H9 (cell line): ENCODE results near the gene CUBN. TPM values are rescaled to one million over a fixed set of nuclear protein-coding genes. Genes with fewer than 3 reads are reported as not detected.

Source experiments
- DNase-seq: peaks from one replicate; pipeline ENCODE4 v3.0.0-alpha.2; 2017
- H2AFZ ChIP-seq: one replicate; pipeline ENCODE4 v1.6.1; 2013; ENCODE audit warnings: mild to moderate bottlenecking, low read length, control low read depth, moderate library complexity
- H2AK5ac ChIP-seq: 2 replicates; pipeline ENCODE4 v1.6.1; 2013; ENCODE audit warnings: low read length, control low read depth, mixed read lengths; ENCODE audit not compliant: insufficient read length
- H2BK120ac ChIP-seq: one replicate; pipeline ENCODE4 v1.6.1; 2013; ENCODE audit warnings: low read depth, mild to moderate bottlenecking, low read length, control low read depth, inconsistent platforms; ENCODE audit not compliant: poor library complexity, severe bottlenecking
- H2BK12ac ChIP-seq: 2 replicates; pipeline ENCODE4 v1.6.1; 2013; ENCODE audit warnings: low read length, control low read depth, mixed read lengths, low read depth; ENCODE audit not compliant: insufficient read length
- H2BK15ac ChIP-seq: 2 replicates; pipeline ENCODE4 v1.6.1; 2013; ENCODE audit warnings: low read depth, low read length, control low read depth
- H2BK20ac ChIP-seq: one replicate; pipeline ENCODE4 v1.6.1; 2013; ENCODE audit warnings: low read depth, mild to moderate bottlenecking, low read length, control low read depth, inconsistent platforms; ENCODE audit not compliant: poor library complexity, severe bottlenecking
- H2BK5ac ChIP-seq: 2 replicates; pipeline ENCODE4 v1.6.1; 2013; ENCODE audit warnings: low read length, control low read depth, mixed read lengths; ENCODE audit not compliant: insufficient read length
- H3K14ac ChIP-seq: 2 replicates; pipeline ENCODE4 v1.6.1; 2013; ENCODE audit warnings: low read length, control low read depth; ENCODE audit not compliant: insufficient read depth
- H3K18ac ChIP-seq: 2 replicates; pipeline ENCODE4 v1.6.1; 2013; ENCODE audit warnings: low read depth, mild to moderate bottlenecking, mixed read lengths, low read length, control low read depth; ENCODE audit not compliant: insufficient read length
- H3K23ac ChIP-seq: 2 replicates; pipeline ENCODE4 v1.6.1; 2013; ENCODE audit warnings: low read length, control low read depth, mixed read lengths, low read depth; ENCODE audit not compliant: insufficient read length
- H3K23me2 ChIP-seq: 2 replicates; pipeline ENCODE4 v1.6.1; 2013; ENCODE audit warnings: low read depth, mild to moderate bottlenecking, mixed read lengths, low read length, control low read depth; ENCODE audit not compliant: insufficient read length, poor library complexity, severe bottlenecking
- H3K27ac ChIP-seq: 2 replicates; pipeline ENCODE4 v1.5.1; 2013; ENCODE audit warnings: low read length, control low read depth, mixed read lengths, low read depth; ENCODE audit not compliant: insufficient read length
- H3K27me3 ChIP-seq: 2 replicates; pipeline ENCODE4 v1.6.1; 2013; ENCODE audit warnings: low read length, control low read depth, inconsistent platforms; ENCODE audit not compliant: insufficient read depth
- H3K4ac ChIP-seq: 2 replicates; pipeline ENCODE4 v1.6.1; 2013; ENCODE audit warnings: low read depth, mild to moderate bottlenecking, control low read depth, inconsistent platforms, low read length, moderate library complexity
- H3K4me1 ChIP-seq: 2 replicates; pipeline ENCODE4 v1.6.1; 2013; ENCODE audit warnings: low read length, control low read depth, inconsistent platforms; ENCODE audit not compliant: insufficient read depth
- H3K4me2 ChIP-seq: 2 replicates; pipeline ENCODE4 v1.6.1; 2013; ENCODE audit warnings: low read length, control low read depth, mixed read lengths; ENCODE audit not compliant: insufficient read length, insufficient read depth
- H3K56ac ChIP-seq: 2 replicates; pipeline ENCODE4 v1.6.1; 2013; ENCODE audit warnings: low read depth, mild to moderate bottlenecking, mixed read lengths, low read length, control low read depth; ENCODE audit not compliant: insufficient read length
- H3K79me1 ChIP-seq: 2 replicates; pipeline ENCODE4 v1.6.1; 2013; ENCODE audit warnings: low read depth, mild to moderate bottlenecking, moderate library complexity, low read length, control low read depth, inconsistent platforms; ENCODE audit not compliant: insufficient read depth, poor library complexity, severe bottlenecking
- H3K79me2 ChIP-seq: 2 replicates; pipeline ENCODE4 v1.6.1; 2013; ENCODE audit warnings: low read length, control low read depth, inconsistent platforms; ENCODE audit not compliant: insufficient read depth
- H3K9ac ChIP-seq: 2 replicates; pipeline ENCODE4 v1.6.1; 2013; ENCODE audit warnings: low read length, control low read depth, mixed read lengths; ENCODE audit not compliant: insufficient read length; ENCODE audit errors: extremely low read depth
- H3K9me3 ChIP-seq: one replicate; pipeline ENCODE4 v1.6.1; 2013; ENCODE audit warnings: low read depth, low read length, inconsistent platforms; ENCODE audit not compliant: control insufficient read depth
- H3T11ph ChIP-seq: one replicate; pipeline ENCODE4 v1.6.1; 2013; ENCODE audit warnings: mild to moderate bottlenecking, low read length, control low read depth, inconsistent platforms
- H4K20me1 ChIP-seq: one replicate; pipeline ENCODE4 v1.6.1; 2013; ENCODE audit not compliant: control insufficient read depth, insufficient read length, insufficient read depth
- H4K5ac ChIP-seq: 2 replicates; pipeline ENCODE4 v1.6.1; 2013; ENCODE audit warnings: low read depth, mild to moderate bottlenecking, mixed read lengths, low read length, control low read depth; ENCODE audit not compliant: insufficient read length
- H4K8ac ChIP-seq: replicated peaks from 2 replicates; pipeline ENCODE4 v1.6.1; 2013; ENCODE audit warnings: low read length, control low read depth, mixed read lengths, low read depth; ENCODE audit not compliant: insufficient read length
- H4K91ac ChIP-seq: 2 replicates; pipeline ENCODE4 v1.6.1; 2013; ENCODE audit warnings: low read depth, mild to moderate bottlenecking, moderate library complexity, mixed read lengths, low read length, control low read depth; ENCODE audit not compliant: insufficient read length
- H3K27ac Mint-ChIP-seq, 3 experiments: 2 replicates in 2 of 3; 3 replicates in 1 of 3; pipeline ENCODE4 v1.8.0; 2020 to 2021; ENCODE audit warnings: mixed read lengths in 3 of 3, mild to moderate bottlenecking in 1 of 3, moderate library complexity in 1 of 3
- H3K27me3 Mint-ChIP-seq: 2 replicates; pipeline ENCODE4 v1.8.0; 2021; ENCODE audit warnings: low read depth, mild to moderate bottlenecking, moderate library complexity, mixed read lengths
- H3K36me3 Mint-ChIP-seq, 3 experiments: 2 replicates in 2 of 3; 3 replicates in 1 of 3; pipeline ENCODE4 v1.8.0; 2020 to 2021; ENCODE audit warnings: low read depth in 3 of 3, mixed read lengths in 3 of 3; ENCODE audit not compliant: insufficient read depth in 1 of 3
- H3K4me1 Mint-ChIP-seq, 2 experiments: 2 replicates each; pipeline ENCODE4 v1.8.0; 2020; ENCODE audit warnings: mixed read lengths in 2 of 2
- H3K4me3 Mint-ChIP-seq, 2 experiments: 2 replicates in 1 of 2; 3 replicates in 1 of 2; pipeline ENCODE4 v1.8.0; 2020 to 2021; ENCODE audit warnings: mild to moderate bottlenecking in 2 of 2, mixed read lengths in 2 of 2, moderate library complexity in 1 of 2
- H3K9me3 Mint-ChIP-seq, 2 experiments: 2 replicates in 1 of 2; 3 replicates in 1 of 2; pipeline ENCODE4 v1.8.0; 2020; ENCODE audit warnings: mild to moderate bottlenecking in 2 of 2, mixed read lengths in 2 of 2, moderate library complexity in 1 of 2
- WGBS: extraction: QIAGEN DNeasy Blood & Tissue Kit; methylation state at CpG from one replicate; pipeline ENCODE4 v1.1.7; 2013; ENCODE audit warnings: missing lambda C conversion rate, low lambda C conversion rate, mixed read lengths; ENCODE audit not compliant: insufficient read length; ENCODE audit errors: extremely low coverage; 5-methylcytosine and 5-hydroxymethylcytosine counted together
- total RNA-seq: library from RNA; stranded (reverse); gene quantifications from 2 replicates; pipeline ENCODE4 v1.2.1, GENCODE V29; 2021
- TF ChIP-seq, protein P1 (sequence below): fragments of 200-600 bp; sonication (generic); conservative IDR thresholded peaks from 3 replicates; pipeline ENCODE4 v1.8.0; 2021; ENCODE audit warnings: antibody characterized with exemption, mild to moderate bottlenecking

Gene CUBN
- total RNA-seq, 1 experiment from 2014 or later = 0.26 TPM

DNA sequence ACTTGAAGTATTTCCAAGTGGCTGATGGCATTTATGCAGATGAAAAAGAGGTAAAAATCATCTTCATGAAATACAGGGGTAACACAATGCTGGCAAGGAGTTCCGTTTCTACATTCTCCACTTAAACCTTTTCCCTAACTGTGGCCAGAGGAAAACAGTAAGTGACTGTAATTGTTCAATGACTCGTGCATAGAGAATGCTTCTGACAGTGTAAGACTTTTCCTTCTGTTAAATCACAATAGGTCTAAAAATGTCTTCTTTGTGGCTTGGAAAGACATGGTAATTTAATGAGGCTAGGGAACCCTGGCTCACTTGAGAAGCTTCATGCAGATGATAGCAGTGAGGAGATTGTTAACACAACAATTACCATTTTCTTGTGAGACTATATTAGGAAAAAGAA lies 262.1 kb downstream of the CUBN start:
- Histone ChIP-seq H2AK5ac (no peak overlapping the region), H3K4me2 (peak overlapping the region; percentile 29), H3K79me1 (no peaks in the 10 kb centered on the region), H3K18ac (no peak overlapping the region), H2BK15ac (no peak overlapping the region), H3K14ac (no peak overlapping the region), H3K27ac (peak overlapping the region; percentile 21), H3K23ac (no peak overlapping the region), H2BK5ac (no peak overlapping the region), H3K56ac (no peak overlapping the region), H3K27me3 (no peaks in the 10 kb centered on the region), H3K23me2 (no peaks in the 10 kb centered on the region), H4K8ac (no peak overlapping the region), H2BK120ac (no peak overlapping the region), H3K4ac (no peak overlapping the region), H2BK20ac (no peak overlapping the region), H3K9me3 (no peaks in the 10 kb centered on the region), H3K79me2 (no peaks in the 10 kb centered on the region), H3T11ph (no peak overlapping the region), H2AFZ (no peak overlapping the region), H4K5ac (no peak overlapping the region), H4K20me1 (no peaks in the 10 kb centered on the region), H3K9ac (no peak overlapping the region), H4K91ac (no peak overlapping the region), H2BK12ac (no peak overlapping the region), H3K4me1 (peaks cover 10% of the 10 kb centered on the region)
- Mint-ChIP-seq H3K9me3 (no peaks in the 10 kb centered on the region), H3K4me3 (peak overlapping the region; percentile 3 to 20; a peak in 3 of 5 replicates), H3K27me3 (peaks cover 2% of the 10 kb centered on the region; the same call in 1 of the 2 replicates), H3K36me3 (no peaks in the 10 kb centered on the region), H3K27ac (peak overlapping the region in 2 of 3 experiments; percentile 7 to 17; a peak in 3 of 7 replicates), H3K4me1 (peaks cover 32 to 33% of the 10 kb centered on the region in 2 experiments)
- TF ChIP-seq, protein P1, sequence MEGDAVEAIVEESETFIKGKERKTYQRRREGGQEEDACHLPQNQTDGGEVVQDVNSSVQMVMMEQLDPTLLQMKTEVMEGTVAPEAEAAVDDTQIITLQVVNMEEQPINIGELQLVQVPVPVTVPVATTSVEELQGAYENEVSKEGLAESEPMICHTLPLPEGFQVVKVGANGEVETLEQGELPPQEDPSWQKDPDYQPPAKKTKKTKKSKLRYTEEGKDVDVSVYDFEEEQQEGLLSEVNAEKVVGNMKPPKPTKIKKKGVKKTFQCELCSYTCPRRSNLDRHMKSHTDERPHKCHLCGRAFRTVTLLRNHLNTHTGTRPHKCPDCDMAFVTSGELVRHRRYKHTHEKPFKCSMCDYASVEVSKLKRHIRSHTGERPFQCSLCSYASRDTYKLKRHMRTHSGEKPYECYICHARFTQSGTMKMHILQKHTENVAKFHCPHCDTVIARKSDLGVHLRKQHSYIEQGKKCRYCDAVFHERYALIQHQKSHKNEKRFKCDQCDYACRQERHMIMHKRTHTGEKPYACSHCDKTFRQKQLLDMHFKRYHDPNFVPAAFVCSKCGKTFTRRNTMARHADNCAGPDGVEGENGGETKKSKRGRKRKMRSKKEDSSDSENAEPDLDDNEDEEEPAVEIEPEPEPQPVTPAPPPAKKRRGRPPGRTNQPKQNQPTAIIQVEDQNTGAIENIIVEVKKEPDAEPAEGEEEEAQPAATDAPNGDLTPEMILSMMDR = no peak
- no CpG with 5 or more reads among the region's 2 CpGs for WGBS
- no peak for DNase-seq
